ENCODE results near the gene USP48. TPM values are rescaled to one million over a fixed set of nuclear protein-coding genes. Genes with fewer than 3 reads are reported as not detected.

USP48 gene
- total and polyA plus RNA-seq, 12 donors, result 35.9 to 156 (median 86.4) TPM

DNA sequence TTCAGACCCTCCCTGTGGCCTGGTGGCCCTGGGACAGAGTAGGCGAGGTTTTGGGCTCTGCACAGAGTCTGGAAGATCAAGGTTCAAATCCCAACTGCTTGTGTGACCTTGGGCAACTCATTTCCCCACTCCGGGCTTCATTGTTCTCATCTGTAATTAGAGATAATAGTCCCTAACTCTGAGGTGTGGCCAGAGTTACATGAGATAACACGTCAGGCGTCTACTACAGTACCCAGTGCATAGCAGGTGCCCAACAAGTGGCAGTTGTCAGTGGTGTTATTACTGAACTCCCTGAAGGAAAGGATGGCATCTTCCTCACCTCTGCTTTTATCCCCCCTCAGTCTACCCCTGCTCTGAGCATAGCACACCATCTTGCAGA lies 134.6 kb downstream of the USP48 start:
- no peaks in the 10 kb centered on the region for H3K9me3 ChIP-seq (replicated peaks in 1 of 3)
- H3K27me3 ChIP-seq, result no peaks in the 10 kb centered on the region
- 44 to 55% (median 50%) methylated on average over 4 of the region's 4 CpGs for WGBS, 4 donors

GRCh38 chr1:21647431-21648351 lies 135.3 kb downstream of the USP48 start:
- TF ChIP-seq, protein P1, sequence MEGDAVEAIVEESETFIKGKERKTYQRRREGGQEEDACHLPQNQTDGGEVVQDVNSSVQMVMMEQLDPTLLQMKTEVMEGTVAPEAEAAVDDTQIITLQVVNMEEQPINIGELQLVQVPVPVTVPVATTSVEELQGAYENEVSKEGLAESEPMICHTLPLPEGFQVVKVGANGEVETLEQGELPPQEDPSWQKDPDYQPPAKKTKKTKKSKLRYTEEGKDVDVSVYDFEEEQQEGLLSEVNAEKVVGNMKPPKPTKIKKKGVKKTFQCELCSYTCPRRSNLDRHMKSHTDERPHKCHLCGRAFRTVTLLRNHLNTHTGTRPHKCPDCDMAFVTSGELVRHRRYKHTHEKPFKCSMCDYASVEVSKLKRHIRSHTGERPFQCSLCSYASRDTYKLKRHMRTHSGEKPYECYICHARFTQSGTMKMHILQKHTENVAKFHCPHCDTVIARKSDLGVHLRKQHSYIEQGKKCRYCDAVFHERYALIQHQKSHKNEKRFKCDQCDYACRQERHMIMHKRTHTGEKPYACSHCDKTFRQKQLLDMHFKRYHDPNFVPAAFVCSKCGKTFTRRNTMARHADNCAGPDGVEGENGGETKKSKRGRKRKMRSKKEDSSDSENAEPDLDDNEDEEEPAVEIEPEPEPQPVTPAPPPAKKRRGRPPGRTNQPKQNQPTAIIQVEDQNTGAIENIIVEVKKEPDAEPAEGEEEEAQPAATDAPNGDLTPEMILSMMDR (IDR thresholded peaks at IDR 0.05), result no peak
- TF ChIP-seq POLR2A (IDR thresholded peaks at IDR 0.05), result no peak
- Histone ChIP-seq H3K27ac (peak overlapping the region in 3 of 5 donors; percentile 3 to 63 (median 29)), H3K4me3 (no peak overlapping the region), H3K9me3 (replicated peaks in 1 of 3) (no peaks in the 10 kb centered on the region), H3K36me3 (replicated peaks in 1 of 2) (no peaks in the 10 kb centered on the region), H3K27me3 (no peaks in the 10 kb centered on the region), H3K4me1 (replicated peaks in 1 of 2) (peaks cover 6 to 14% of the 10 kb centered on the region in 2 donors)
- WGBS, 4 donors, result 36 to 41% (median 39%) methylated on average over 16 to 19 of the region's 19 CpGs
- intact Hi-C loops (cut with DNase I), result no loop called here
- DNase-seq, result peak; percentile 86 to 94 (median 90)

More for the DNA sequence above, 134.6 kb downstream of the USP48 start:
- peaks cover 6 to 14% of the 10 kb centered on the region in 2 donors for H3K4me1 ChIP-seq (replicated peaks in 1 of 2)
- intact Hi-C loops (cut with DNase I), result no loop called here
- H3K36me3 ChIP-seq (replicated peaks in 1 of 2), result no peaks in the 10 kb centered on the region
- no peak overlapping the region for H3K4me3 ChIP-seq
- no peak for DNase-seq
- H3K27ac ChIP-seq, result peak overlapping the region in 2 of 5 donors; percentile 3 to 63
- TF ChIP-seq POLR2A (IDR thresholded peaks at IDR 0.05), result no peak
- TF ChIP-seq, protein P1 (IDR thresholded peaks at IDR 0.05), result no peak

DNA sequence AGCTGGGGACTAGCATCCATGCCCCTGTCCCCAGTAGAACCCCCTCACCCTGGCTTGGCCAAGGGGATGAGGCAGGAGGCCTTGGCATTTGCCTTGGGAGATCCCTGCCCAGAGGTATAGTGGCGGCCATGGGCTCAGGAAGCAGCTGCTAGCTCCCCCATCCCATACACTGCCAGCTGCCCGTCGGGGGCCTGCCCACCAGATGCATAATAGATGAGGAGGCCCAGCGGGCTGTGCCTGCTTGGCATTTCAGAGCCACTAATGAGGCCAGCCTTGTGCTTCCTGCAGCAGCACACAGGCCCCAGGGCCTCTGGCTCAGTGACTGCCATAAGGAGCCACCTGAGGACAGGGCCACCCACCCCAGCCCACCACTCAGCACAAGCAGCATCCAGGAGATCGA lies 137.4 kb downstream of the USP48 start:
- Histone ChIP-seq H3K4me3 (no peak overlapping the region), H3K27me3 (no peaks in the 10 kb centered on the region), H3K36me3 (replicated peaks in 1 of 2) (no peaks in the 10 kb centered on the region), H3K27ac (peak overlapping the region in 2 of 5 donors; percentile 38 to 58), H3K9me3 (replicated peaks in 1 of 3) (no peaks in the 10 kb centered on the region), H3K4me1 (replicated peaks in 1 of 2) (peaks cover 14 to 18% of the 10 kb centered on the region in 2 donors)
- WGBS, 4 donors, result 48 to 61% (median 61%) methylated on average over 1 to 5 of the region's 5 CpGs
- no peak for DNase-seq
- TF ChIP-seq, protein P1 (IDR thresholded peaks at IDR 0.05), result no peak
- no peak for TF ChIP-seq POLR2A (IDR thresholded peaks at IDR 0.05)
- intact Hi-C loops (cut with DNase I), result no loop called here

- TF ChIP-seq POLR2A (IDR thresholded peaks at IDR 0.05), result no peak
- TF ChIP-seq, protein P1 (IDR thresholded peaks at IDR 0.05), result no peak
- WGBS, 4 donors, result 79 to 86% (median 81%) methylated on average over 3 to 5 of the region's 5 CpGs
- H3K4me3 ChIP-seq, result no peak overlapping the region
- no peaks in the 10 kb centered on the region for H3K9me3 ChIP-seq (replicated peaks in 1 of 3)
- peak overlapping the region in 1 of 5 donors; percentile 38 for H3K27ac ChIP-seq
- H3K36me3 ChIP-seq (replicated peaks in 1 of 2), result no peaks in the 10 kb centered on the region
- H3K4me1 ChIP-seq (replicated peaks in 1 of 2), result peaks cover 14% of the 10 kb centered on the region in 2 donors
- no peak for DNase-seq
- no peaks in the 10 kb centered on the region for H3K27me3 ChIP-seq
- intact Hi-C loops (cut with DNase I), result no loop called here
Measured at GRCh38 chr1:21644906-21645305, 138.0 kb downstream of the USP48 start.

All from adrenal gland (tissue), 12 donors.